Right atrium auricular region (tissue), 2 donors: ENCODE measurements around the gene METRNL. TPM values are rescaled to one million over a fixed set of nuclear protein-coding genes. Genes with fewer than 3 reads are reported as not detected.
A peak's percentile ranks its signal among the peaks of the same experiment; 100 is the strongest.
"Not testable (repeated sequence)": the region's sequence is repeated elsewhere in the genome, so short reads cannot be mapped to it uniquely, and the experiment has no call there.

Experiments
- DNase-seq: peaks from one replicate; pipeline ENCODE4 v3.0.0-alpha.2; 2019; ENCODE audit warnings: low spot score
- H3K27ac ChIP-seq, 2 donors: fragments of 200-600 bp; sonication (generic); 1 replicate in 1 of 2; 2 replicates in 1 of 2; pipeline ENCODE4 v1.5.1; 2016 to 2019
- H3K27me3 ChIP-seq, 2 donors: fragments of 200-600 bp; sonication (generic); one replicate each; pipeline versions ENCODE4 v1.5.1 to v1.6.0; 2017 to 2019
- H3K36me3 ChIP-seq: fragments of 200-600 bp; sonication (generic); one replicate; pipeline ENCODE4 v1.5.1; 2016
- H3K4me1 ChIP-seq, 2 donors: fragments of 200-600 bp; sonication (generic); one replicate each; pipeline versions ENCODE4 v1.5.1 to v1.6.0; 2017 to 2019
- H3K4me3 ChIP-seq, 2 donors: fragments of 200-600 bp; sonication (generic); 1 replicate in 1 of 2; 2 replicates in 1 of 2; pipeline ENCODE4 v1.5.1; 2017 to 2019; ENCODE audit warnings: mild to moderate bottlenecking in 1 of 2, moderate library complexity in 1 of 2
- H3K9me3 ChIP-seq, 2 donors: fragments of 200-600 bp; sonication (generic); one replicate each; pipeline ENCODE4 v1.5.1; 2019
- total RNA-seq, 2 donors: library from RNA; depleted of rRNA; stranded (reverse); fragments of >200 nt; gene quantifications; one replicate each; pipeline ENCODE4 v1.1.0, GENCODE V29; 2016
- TF ChIP-seq, protein P1 (sequence below), 2 donors: fragments of 200-600 bp; sonication (generic); IDR thresholded peaks; one replicate each; pipeline ENCODE4 v1.5.1; 2019; ENCODE audit warnings: antibody characterized with exemption in 2 of 2

METRNL gene
- total RNA-seq, 2 donors from 2014 or later: 62.9 to 104 TPM

DNA sequence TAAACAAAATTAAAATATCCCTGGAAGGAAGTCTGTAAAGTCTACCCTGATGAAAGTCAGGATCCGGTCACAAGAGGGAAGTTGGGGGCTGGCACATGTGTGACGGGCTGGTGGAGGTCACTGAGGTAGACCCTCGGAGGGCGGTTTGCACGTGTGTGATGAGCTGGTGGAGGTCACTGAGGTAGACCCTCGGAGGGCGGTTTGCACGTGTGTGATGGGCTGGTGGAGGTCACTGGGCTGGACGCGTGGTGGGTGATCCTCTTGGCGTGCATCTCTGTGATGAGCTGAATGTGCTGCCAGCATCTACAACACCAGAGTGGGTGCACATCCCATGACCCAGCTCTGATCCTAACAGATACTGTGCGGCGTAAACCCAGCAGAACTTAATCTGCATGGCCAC is 43.7 kb upstream of the METRNL start:
- no peak overlapping the region for H3K27ac ChIP-seq
- no peak overlapping the region for H3K4me3 ChIP-seq
- TF ChIP-seq, protein P1, sequence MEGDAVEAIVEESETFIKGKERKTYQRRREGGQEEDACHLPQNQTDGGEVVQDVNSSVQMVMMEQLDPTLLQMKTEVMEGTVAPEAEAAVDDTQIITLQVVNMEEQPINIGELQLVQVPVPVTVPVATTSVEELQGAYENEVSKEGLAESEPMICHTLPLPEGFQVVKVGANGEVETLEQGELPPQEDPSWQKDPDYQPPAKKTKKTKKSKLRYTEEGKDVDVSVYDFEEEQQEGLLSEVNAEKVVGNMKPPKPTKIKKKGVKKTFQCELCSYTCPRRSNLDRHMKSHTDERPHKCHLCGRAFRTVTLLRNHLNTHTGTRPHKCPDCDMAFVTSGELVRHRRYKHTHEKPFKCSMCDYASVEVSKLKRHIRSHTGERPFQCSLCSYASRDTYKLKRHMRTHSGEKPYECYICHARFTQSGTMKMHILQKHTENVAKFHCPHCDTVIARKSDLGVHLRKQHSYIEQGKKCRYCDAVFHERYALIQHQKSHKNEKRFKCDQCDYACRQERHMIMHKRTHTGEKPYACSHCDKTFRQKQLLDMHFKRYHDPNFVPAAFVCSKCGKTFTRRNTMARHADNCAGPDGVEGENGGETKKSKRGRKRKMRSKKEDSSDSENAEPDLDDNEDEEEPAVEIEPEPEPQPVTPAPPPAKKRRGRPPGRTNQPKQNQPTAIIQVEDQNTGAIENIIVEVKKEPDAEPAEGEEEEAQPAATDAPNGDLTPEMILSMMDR (IDR thresholded peaks at IDR 0.05): no peak
- no peaks in the 10 kb centered on the region for H3K27me3 ChIP-seq
- no peaks in the 10 kb centered on the region for H3K4me1 ChIP-seq
- H3K36me3 ChIP-seq: peaks cover 6% of the 10 kb centered on the region
- no peak for DNase-seq
- peaks cover 0 to 3% of the 10 kb centered on the region in 2 donors for H3K9me3 ChIP-seq

DNA sequence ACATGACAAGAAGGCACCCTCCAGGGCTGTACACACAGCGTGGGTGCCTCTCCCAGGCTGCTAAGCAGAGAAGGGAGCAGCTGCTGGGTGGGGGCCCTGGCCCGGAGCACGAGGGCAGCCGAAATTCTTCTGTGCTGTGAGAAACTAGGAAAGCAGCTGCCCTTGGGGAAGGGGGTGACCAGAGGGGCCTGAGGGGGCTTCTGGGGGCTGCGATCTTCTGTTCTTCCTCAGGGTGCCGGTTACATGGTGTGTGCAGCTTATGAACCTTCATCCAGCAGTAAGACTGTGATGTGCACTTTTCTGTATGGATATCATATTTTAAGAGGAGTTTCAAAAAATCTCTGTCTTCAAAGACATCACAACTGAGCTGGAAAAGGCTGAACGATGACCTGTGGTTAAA is 43.2 kb upstream of the METRNL start:
- DNase-seq: no peak

DNA sequence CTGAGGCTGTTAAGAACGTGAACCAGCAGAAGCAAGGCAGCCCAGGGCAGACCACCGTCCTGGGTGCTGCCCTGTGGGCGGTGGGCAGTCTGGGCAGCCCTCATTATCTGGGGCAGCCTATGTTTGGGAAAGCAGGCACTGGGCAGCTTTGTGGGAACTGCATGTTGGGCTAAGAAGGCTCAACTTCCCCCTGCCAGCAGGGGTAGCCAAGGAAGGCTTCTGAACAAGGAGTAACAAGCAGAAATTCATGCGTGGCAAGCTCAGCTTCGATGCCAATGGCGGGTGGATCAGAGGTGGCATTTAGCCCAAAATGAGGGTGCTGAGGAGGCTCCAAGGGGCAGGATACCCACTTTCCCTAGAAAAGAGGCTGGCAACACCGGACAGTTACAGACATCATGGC is 42.7 kb upstream of the METRNL start:
- Histone ChIP-seq H3K9me3 (peaks cover 0 to 12% of the 10 kb centered on the region in 2 donors), H3K4me1 (no peaks in the 10 kb centered on the region), H3K27ac (no peak overlapping the region), H3K4me3 (no peak overlapping the region), H3K36me3 (peaks cover 6% of the 10 kb centered on the region), H3K27me3 (no peaks in the 10 kb centered on the region)
- TF ChIP-seq, protein P1 (IDR thresholded peaks at IDR 0.05): no peak
- DNase-seq: peak; percentile 11

More for the DNA sequence above, 43.2 kb upstream of the METRNL start:
- no peaks in the 10 kb centered on the region for H3K27me3 ChIP-seq
- H3K4me3 ChIP-seq: no peak overlapping the region
- TF ChIP-seq, protein P1 (IDR thresholded peaks at IDR 0.05): no peak
- peaks cover 6% of the 10 kb centered on the region for H3K36me3 ChIP-seq
- H3K9me3 ChIP-seq: peaks cover 0 to 8% of the 10 kb centered on the region in 2 donors
- H3K27ac ChIP-seq: no peak overlapping the region
- H3K4me1 ChIP-seq: no peaks in the 10 kb centered on the region

DNA sequence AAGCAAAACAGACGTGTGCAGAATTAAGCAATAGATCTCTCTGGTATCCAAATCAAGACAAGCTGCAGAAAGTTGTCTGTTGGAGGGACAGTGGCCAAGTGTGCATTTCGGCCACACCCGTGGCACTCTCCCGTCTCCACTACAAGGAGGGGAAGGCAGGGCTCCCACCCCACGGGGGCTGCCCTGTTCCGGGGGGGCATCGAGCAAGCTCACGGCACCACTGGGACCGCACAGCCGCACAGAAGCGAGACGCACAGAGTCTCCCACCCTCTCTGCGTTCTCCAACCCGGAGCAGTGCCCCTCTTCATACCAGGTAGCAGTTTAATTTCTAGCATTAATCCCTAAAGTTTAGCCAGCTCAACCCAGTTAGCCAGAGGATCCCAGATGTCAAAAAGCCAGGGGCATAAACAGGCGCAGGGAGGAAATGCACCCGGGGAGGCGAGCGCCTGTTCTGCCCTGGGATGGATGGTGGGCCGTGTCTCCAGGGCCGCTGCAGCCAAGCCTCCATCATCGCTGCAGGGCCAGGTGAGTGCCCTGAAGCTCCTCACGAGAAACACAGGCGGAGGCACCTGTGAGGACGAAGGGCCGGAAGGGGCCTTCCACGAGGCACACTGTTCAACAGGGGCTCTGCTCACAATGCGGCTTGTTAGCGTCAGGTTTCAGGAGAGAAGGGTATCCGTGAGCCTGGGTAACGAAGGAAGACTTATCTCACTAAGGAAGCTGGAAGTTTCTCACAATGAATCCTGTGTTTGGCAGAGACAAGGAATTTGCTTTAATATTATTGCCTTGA is 42.1 kb upstream of the METRNL start:
- Histone ChIP-seq H3K27me3 (no peaks in the 10 kb centered on the region), H3K4me3 (no peak overlapping the region), H3K36me3 (peaks cover 9% of the 10 kb centered on the region), H3K9me3 (peaks cover 0 to 17% of the 10 kb centered on the region in 2 donors), H3K4me1 (no peaks in the 10 kb centered on the region), H3K27ac (no peak overlapping the region)
- TF ChIP-seq, protein P1 (IDR thresholded peaks at IDR 0.05): no peak
- peak; percentile 42 for DNase-seq

DNA sequence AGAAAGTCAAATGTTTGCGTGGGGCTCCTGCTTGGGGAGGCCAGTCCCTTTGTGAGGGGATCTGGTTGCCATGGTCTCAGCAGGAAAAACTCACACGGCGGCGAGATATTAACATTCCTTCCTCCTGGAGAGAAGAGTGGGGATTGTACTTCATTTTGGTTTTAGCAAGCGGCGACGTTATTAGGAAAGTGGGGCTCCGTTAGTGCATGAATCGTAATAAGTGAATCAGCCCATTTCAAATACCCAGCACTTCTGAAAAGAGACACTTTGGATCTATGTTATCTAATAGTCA is 41.6 kb upstream of the METRNL start:
- H3K27ac ChIP-seq: no peak overlapping the region
- H3K9me3 ChIP-seq: peaks cover 0 to 23% of the 10 kb centered on the region in 2 donors
- peaks cover 14% of the 10 kb centered on the region for H3K36me3 ChIP-seq
- H3K4me3 ChIP-seq: no peak overlapping the region
- no peaks in the 10 kb centered on the region for H3K27me3 ChIP-seq
- DNase-seq: peak; percentile 21
- TF ChIP-seq, protein P1 (IDR thresholded peaks at IDR 0.05): no peak
- H3K4me1 ChIP-seq: no peaks in the 10 kb centered on the region

DNA sequence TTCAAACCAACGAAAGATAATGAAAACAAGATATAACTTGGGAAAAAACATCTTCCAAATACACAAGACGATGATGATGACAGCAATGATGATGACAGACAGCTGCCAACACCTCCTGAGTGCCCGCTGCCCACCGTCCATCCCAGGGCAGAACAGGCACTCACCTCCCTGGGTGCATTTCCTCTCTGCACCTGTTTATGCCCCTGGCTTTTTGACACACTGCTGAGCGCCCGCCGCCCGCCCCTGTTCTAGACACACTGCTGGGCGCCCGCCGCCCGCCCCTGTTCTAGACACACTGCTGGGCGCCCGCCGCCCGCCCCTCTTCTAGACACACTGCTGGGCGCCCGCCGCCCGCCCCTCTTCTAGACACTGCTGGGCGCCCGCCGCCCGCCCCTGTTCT is 40.4 kb upstream of the METRNL start:
- H3K27ac ChIP-seq, H3K4me3 ChIP-seq, H3K4me1 ChIP-seq, DNase-seq, H3K27me3 ChIP-seq: not testable (repeated sequence)
- peaks cover 17% of the 10 kb centered on the region for H3K36me3 ChIP-seq
- peaks cover 0 to 26% of the 10 kb centered on the region in 2 donors for H3K9me3 ChIP-seq
